ENCODE results near the gene POR.

Gene POR

DNA sequence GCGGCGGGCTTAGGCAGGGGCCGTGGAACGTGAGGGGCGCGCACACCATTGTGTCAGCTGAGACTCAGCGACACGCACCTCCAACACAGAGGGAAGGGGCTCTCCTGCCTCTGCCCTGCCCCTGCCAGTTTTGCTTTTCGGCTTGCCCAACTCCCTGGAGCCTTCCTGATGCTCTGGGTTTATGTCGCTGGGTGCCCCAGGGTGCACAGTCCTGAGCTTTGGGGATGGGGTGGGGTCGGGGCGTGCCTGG is 66.2 kb downstream of the POR start:
- H3K36me3 ChIP-seq: peaks cover 81% of the 10 kb centered on the region

DNA sequence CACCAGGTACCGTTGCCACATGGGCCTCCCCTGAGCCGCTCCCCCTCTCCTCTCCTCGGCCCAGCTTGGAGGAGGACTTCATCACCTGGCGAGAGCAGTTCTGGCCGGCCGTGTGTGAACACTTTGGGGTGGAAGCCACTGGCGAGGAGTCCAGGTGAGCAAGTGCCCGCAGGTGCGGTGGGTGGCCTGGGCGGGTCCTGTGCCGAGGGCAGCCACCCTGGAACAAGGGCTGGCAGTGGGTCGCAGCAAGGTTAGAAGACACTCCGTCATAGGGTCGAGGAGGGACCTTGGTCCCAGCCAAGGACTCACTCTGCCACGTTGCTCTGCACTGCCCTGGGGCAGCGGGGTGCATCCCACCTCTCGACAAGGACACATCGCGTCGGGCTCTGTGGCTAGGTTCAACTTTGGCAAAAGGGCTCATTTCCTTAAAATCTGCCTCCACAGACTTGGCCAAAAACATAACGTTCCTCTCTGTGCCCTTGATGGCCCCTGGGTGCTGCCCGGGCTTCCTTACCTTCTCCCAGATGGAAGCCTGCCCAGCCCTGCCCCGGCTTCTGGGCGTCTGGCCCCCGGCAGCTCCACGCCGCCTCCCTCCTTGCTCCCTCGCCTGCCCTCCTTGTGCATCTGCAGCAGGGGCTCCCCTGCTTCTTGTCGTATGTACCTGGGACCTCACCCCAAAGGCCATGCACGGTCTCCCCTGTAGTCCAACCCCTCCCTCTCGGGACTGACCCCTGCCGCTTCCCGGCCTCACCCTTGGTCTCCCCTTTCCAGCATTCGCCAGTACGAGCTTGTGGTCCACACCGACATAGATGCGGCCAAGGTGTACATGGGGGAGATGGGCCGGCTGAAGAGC is 66.7 kb downstream of the POR start:
- Histone ChIP-seq H3K27me3 (no peaks in the 10 kb centered on the region), H3K36me3 (peaks cover 87% of the 10 kb centered on the region), H3K27ac (no peak overlapping the region), H3K9me3 (no peaks in the 10 kb centered on the region), H3K4me3 (ENCODE audit: low read depth in 1 of 2, low read length in 1 of 2) (no peak overlapping the region), H3K4me1 (ENCODE audit: control insufficient read depth in 1 of 2, insufficient read depth in 1 of 2, low read depth in 1 of 2, low read length in 1 of 2) (no peaks in the 10 kb centered on the region)
- TF ChIP-seq, protein P1, sequence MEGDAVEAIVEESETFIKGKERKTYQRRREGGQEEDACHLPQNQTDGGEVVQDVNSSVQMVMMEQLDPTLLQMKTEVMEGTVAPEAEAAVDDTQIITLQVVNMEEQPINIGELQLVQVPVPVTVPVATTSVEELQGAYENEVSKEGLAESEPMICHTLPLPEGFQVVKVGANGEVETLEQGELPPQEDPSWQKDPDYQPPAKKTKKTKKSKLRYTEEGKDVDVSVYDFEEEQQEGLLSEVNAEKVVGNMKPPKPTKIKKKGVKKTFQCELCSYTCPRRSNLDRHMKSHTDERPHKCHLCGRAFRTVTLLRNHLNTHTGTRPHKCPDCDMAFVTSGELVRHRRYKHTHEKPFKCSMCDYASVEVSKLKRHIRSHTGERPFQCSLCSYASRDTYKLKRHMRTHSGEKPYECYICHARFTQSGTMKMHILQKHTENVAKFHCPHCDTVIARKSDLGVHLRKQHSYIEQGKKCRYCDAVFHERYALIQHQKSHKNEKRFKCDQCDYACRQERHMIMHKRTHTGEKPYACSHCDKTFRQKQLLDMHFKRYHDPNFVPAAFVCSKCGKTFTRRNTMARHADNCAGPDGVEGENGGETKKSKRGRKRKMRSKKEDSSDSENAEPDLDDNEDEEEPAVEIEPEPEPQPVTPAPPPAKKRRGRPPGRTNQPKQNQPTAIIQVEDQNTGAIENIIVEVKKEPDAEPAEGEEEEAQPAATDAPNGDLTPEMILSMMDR (IDR thresholded peaks at IDR 0.05): no peak

More for the DNA sequence above, 66.2 kb downstream of the POR start:
- H3K9me3 ChIP-seq: no peaks in the 10 kb centered on the region
- no peak overlapping the region for H3K27ac ChIP-seq
- no peaks in the 10 kb centered on the region for H3K27me3 ChIP-seq
- H3K4me1 ChIP-seq (ENCODE audit: control insufficient read depth in 1 of 2, insufficient read depth in 1 of 2, low read depth in 1 of 2, low read length in 1 of 2): no peaks in the 10 kb centered on the region
- TF ChIP-seq, protein P1 (IDR thresholded peaks at IDR 0.05): no peak
- H3K4me3 ChIP-seq (ENCODE audit: low read depth in 1 of 2, low read length in 1 of 2): no peak overlapping the region

DNA sequence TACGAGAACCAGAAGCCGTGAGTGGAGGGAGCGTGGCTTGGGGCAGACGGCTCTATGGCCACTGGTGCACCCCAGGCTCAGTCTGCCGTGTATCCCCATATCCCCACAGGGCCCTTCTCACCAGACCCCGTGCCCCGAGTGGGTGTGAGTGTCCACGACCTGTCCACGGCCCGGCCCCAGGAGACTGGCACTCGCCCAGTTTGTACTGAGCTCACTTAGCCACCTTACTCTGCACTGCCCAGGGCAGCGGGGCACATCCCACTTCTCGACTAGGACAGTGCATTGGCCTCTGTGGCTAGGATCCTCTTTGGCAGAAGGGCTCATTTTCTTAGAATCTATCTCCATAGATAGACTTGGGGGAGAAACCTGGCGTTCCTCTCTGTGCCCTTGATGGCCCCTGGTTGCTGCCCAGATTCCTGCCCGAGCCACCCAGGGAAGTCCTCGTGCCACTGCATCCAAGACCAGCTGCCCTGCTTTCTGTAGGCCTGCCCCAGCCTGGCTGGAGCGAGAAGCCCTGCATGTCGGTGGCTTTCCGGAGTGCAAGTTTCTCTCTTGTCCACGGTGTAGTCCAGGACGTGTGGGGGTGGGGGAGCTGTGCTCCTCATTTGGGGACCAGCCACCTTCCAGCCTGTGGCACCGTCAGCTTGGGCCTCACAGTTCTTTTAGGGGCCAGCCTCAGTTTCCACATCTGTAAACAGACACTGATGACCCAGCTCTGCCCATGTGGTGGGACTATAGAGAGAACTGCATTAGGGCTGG is 67.5 kb downstream of the POR start:
- Histone ChIP-seq H3K9me3 (no peaks in the 10 kb centered on the region), H3K27ac (no peak overlapping the region), H3K4me1 (ENCODE audit: control insufficient read depth in 1 of 2, insufficient read depth in 1 of 2, low read depth in 1 of 2, low read length in 1 of 2) (no peaks in the 10 kb centered on the region), H3K4me3 (ENCODE audit: low read depth in 1 of 2, low read length in 1 of 2) (no peak overlapping the region), H3K27me3 (no peaks in the 10 kb centered on the region), H3K36me3 (peaks cover 95% of the 10 kb centered on the region)
- TF ChIP-seq, protein P1 (IDR thresholded peaks at IDR 0.05): no peak

DNA sequence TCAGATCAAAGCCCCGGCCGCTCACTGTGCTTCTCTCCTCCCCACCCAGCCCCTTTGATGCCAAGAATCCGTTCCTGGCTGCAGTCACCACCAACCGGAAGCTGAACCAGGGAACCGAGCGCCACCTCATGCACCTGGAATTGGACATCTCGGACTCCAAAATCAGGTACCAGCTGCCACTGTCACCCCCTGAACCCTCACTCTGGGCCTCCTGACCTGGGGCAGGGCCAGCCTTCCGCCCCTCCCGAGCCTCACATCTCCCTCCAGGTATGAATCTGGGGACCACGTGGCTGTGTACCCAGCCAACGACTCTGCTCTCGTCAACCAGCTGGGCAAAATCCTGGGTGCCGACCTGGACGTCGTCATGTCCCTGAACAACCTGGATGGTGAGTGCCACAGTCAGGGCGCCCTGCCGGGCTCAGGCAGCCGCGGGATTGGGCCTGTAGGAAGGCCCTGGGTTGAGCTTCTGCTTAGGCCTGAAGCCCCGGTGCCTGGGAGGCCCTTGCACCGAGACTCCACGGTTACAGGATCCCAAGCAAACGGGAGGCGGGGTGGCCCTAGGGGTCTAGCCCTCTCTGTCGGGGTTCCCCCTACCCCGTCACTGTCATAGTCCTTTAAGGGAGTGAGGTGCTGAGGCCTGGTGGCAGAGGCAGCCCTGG is 68.6 kb downstream of the POR start:
- H3K4me3 ChIP-seq (ENCODE audit: low read depth in 1 of 2, low read length in 1 of 2): no peak overlapping the region
- no peaks in the 10 kb centered on the region for H3K27me3 ChIP-seq
- no peak overlapping the region for H3K27ac ChIP-seq
- no peaks in the 10 kb centered on the region for H3K9me3 ChIP-seq
- TF ChIP-seq, protein P1 (IDR thresholded peaks at IDR 0.05): no peak
- peaks cover 99% of the 10 kb centered on the region for H3K36me3 ChIP-seq
- H3K4me1 ChIP-seq (ENCODE audit: control insufficient read depth in 1 of 2, insufficient read depth in 1 of 2, low read depth in 1 of 2, low read length in 1 of 2): no peaks in the 10 kb centered on the region

DNA sequence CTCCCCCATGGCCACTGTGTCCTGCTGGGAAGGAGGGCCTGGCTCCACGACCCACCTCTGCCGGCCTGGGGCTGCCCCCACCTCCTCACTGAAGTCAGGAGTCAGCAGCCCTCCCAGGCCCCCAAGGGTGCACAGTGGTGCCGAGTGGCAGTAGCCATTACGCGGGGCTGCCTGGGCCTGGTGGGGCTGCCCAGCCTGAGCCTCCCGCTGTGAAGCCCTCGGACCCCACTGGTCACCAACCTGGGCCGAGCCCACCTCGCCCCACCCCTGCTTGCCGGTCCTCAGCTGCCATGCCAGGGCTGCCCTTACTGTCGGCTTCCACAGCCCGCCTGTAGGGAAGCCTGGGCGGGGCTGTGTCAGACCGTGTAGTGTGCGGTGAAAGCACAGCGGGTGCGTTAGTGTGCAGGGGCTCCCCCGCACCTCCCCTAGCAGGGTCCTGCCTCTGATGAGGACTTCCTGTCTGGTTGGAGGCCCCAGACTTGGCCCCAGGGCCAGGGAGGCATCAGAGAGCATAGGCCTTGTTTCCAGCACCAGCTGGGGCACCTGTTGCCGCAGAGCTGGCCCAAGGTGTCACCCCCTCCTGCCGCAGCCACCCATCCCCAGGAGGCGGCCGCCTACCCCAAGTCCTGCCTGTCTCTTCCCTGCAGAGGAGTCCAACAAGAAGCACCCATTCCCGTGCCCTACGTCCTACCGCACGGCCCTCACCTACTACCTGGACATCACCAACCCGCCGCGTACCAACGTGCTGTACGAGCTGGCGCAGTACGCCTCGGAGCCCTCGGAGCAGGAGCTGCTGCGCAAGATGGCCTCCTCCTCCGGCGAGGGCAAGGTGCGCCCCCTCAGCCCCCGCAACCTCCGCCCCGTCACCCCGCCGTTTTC is 69.4 kb downstream of the POR start:
- Histone ChIP-seq H3K27ac (no peak overlapping the region), H3K36me3 (peaks cover 95% of the 10 kb centered on the region)

More for the DNA sequence above, 69.4 kb downstream of the POR start:
- Histone ChIP-seq H3K4me1 (ENCODE audit: control insufficient read depth in 1 of 2, insufficient read depth in 1 of 2, low read depth in 1 of 2, low read length in 1 of 2) (no peaks in the 10 kb centered on the region), H3K9me3 (no peaks in the 10 kb centered on the region), H3K27me3 (no peaks in the 10 kb centered on the region), H3K4me3 (ENCODE audit: low read depth in 1 of 2, low read length in 1 of 2) (no peak overlapping the region)
- TF ChIP-seq, protein P1 (IDR thresholded peaks at IDR 0.05): no peak
